Measurements from ENCODE around the gene NUP88. TPM values are rescaled to one million over a fixed set of nuclear protein-coding genes. Genes with fewer than 3 reads are reported as not detected.

Gene NUP88
- total RNA-seq, 2 experiments from 2014 or later = 83.4 to 109 TPM

DNA sequence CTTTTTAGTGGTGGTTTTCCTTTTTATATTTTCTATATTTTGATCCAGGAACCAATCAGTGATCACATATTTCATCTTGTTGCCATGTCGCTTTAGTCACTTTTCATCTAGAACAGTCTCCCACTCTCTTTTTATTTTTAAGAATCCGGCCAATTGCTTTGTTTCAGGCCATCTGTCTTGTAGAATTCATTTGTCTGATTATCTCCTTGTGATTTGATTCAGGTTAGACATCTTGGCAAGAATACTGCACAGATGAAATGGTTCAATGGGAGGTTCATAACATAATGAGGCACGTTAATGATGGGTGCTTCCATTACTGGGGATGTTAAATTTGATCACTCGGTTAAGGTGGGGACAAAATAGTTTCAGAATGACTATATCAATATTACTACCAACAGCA lies 49.1 kb downstream of the NUP88 start:
- peaks cover 37% of the 10 kb centered on the region for H3K36me3 Mint-ChIP-seq (ENCODE audit: low read depth)
- CTCF ChIA-PET = no interaction called here
- POLR2A ChIA-PET = no interaction called here
- no peak for DNase-seq
- peaks cover 3% of the 10 kb centered on the region for H3K4me1 Mint-ChIP-seq
- no peaks in the 10 kb centered on the region for H3K27me3 Mint-ChIP-seq
- no peak overlapping the region for H3K27ac Mint-ChIP-seq
- no peak overlapping the region for H3K4me3 Mint-ChIP-seq
- no peaks in the 10 kb centered on the region for H3K9me3 Mint-ChIP-seq

- POLR2A ChIA-PET = no interaction called here
Measured at GRCh38 chr17:5365831-5366230, 53.6 kb downstream of the NUP88 start.

GRCh38 chr17:5364696-5365095 lies 54.8 kb downstream of the NUP88 start:
- Mint-ChIP-seq H3K4me1 (no peaks in the 10 kb centered on the region), H3K27ac (no peak overlapping the region), H3K36me3 (ENCODE audit: low read depth) (peaks cover 31% of the 10 kb centered on the region), H3K9me3 (no peaks in the 10 kb centered on the region), H3K27me3 (no peaks in the 10 kb centered on the region), H3K4me3 (no peak overlapping the region)
- CTCF ChIA-PET = interaction anchor here (0.6 kb wide), 1 partner anchor 67 kb away, joined by 3 read pairs; no protein-coding TSS in a partner anchor
- no peak for DNase-seq
- POLR2A ChIA-PET = no interaction called here

More at GRCh38 chr17:5365831-5366230, 53.6 kb downstream of the NUP88 start:
- Mint-ChIP-seq H3K27ac (no peak overlapping the region), H3K36me3 (ENCODE audit: low read depth) (peaks cover 33% of the 10 kb centered on the region), H3K27me3 (no peaks in the 10 kb centered on the region), H3K4me3 (no peak overlapping the region), H3K9me3 (no peaks in the 10 kb centered on the region), H3K4me1 (no peaks in the 10 kb centered on the region)
- no peak for DNase-seq
- CTCF ChIA-PET = no interaction called here

DNA sequence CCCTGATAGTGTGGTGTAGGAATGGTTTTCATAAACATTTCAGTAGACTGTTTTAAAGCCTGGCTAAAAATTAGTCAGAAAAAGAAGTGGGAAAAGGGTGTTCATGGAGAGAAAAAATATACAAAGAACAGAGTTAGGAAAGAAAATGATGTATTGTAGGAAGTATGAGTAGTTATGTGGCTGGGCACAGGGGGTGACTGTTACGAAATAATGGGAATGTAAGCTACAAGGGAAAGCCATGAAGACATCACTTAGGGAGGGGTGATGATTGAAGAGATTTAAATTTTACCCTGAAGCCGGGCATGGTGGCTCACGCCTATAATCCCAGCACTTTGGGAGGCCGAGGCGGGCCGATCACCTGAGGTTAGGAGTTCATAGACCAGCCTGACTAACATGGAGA lies 55.3 kb downstream of the NUP88 start:
- H3K9me3 Mint-ChIP-seq = no peaks in the 10 kb centered on the region
- H3K27ac Mint-ChIP-seq = no peak overlapping the region
- DNase-seq = no peak
- peaks cover 32% of the 10 kb centered on the region for H3K36me3 Mint-ChIP-seq (ENCODE audit: low read depth)
- ChIA-PET POLR2A (no interaction called here), CTCF (no interaction called here)
- no peak overlapping the region for H3K4me3 Mint-ChIP-seq
- no peaks in the 10 kb centered on the region for H3K27me3 Mint-ChIP-seq
- no peaks in the 10 kb centered on the region for H3K4me1 Mint-ChIP-seq

- H3K27ac Mint-ChIP-seq = no peak overlapping the region
- H3K27me3 Mint-ChIP-seq = no peaks in the 10 kb centered on the region
- H3K4me3 Mint-ChIP-seq = no peak overlapping the region
- no peaks in the 10 kb centered on the region for H3K9me3 Mint-ChIP-seq
- H3K4me1 Mint-ChIP-seq = no peaks in the 10 kb centered on the region
- ChIA-PET POLR2A (no interaction called here), CTCF (no interaction called here)
- H3K36me3 Mint-ChIP-seq (ENCODE audit: low read depth) = peaks cover 30% of the 10 kb centered on the region
- DNase-seq = no peak
Measured at GRCh38 chr17:5362162-5362811, 57.2 kb downstream of the NUP88 start.

- POLR2A ChIA-PET = no interaction called here
- H3K36me3 Mint-ChIP-seq (ENCODE audit: low read depth) = peaks cover 30% of the 10 kb centered on the region
- H3K4me3 Mint-ChIP-seq = no peak overlapping the region
- DNase-seq = no peak
- CTCF ChIA-PET = interaction anchor here (0.6 kb wide), 1 partner anchor 29 kb away, joined by 3 read pairs; no protein-coding TSS in a partner anchor
- no peak overlapping the region for H3K27ac Mint-ChIP-seq
- H3K9me3 Mint-ChIP-seq = no peaks in the 10 kb centered on the region
- no peaks in the 10 kb centered on the region for H3K4me1 Mint-ChIP-seq
- no peaks in the 10 kb centered on the region for H3K27me3 Mint-ChIP-seq
Measured at GRCh38 chr17:5361426-5361825, 58.0 kb downstream of the NUP88 start.

DNA sequence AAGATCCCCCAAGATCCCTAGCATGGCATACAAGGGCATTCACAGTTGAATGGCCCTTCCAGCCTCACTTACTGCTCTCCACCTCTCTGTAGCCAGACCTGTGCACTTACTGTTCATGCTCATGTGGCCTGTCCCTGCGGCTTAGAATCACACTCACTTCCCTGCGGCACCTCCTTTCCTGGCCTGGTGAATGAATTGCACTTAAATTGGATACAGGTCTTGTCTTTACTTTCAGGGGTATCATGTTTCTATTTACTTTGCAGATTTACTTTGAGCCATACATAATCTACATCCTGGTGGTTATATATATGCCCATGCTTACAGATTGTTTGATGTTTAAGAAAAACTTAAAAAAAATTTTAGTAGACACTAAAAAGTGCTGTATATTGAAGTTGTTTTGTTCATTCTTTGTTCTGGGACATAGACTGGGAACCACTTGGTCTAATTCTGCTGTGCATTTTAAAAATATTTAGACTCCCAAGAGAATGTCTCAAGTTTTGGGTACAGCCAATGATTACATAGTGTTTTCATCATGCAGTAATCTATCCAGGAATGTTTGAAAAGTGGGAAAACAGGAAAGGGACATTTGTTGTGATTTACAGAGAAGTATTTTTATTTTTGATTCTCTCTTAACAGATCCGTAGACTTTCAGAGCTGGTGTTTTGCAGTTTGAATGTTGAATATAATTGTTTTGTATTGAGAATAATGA lies 63.9 kb downstream of the NUP88 start:
- Mint-ChIP-seq H3K27me3 (no peaks in the 10 kb centered on the region), H3K4me1 (no peaks in the 10 kb centered on the region), H3K4me3 (no peak overlapping the region), H3K9me3 (no peaks in the 10 kb centered on the region), H3K36me3 (ENCODE audit: low read depth) (peaks cover 28% of the 10 kb centered on the region), H3K27ac (no peak overlapping the region)
- ChIA-PET POLR2A (no interaction called here), CTCF (interaction anchor here (0.6 to 2.0 kb wide), 3 partner anchors 20 to 1450 kb away, joined by 4 to 5 read pairs (median 4); no protein-coding TSS in a partner anchor)
- DNase-seq = no peak

- Mint-ChIP-seq H3K27me3 (no peaks in the 10 kb centered on the region), H3K4me3 (no peak overlapping the region), H3K27ac (no peak overlapping the region), H3K9me3 (no peaks in the 10 kb centered on the region), H3K36me3 (ENCODE audit: low read depth) (peaks cover 29% of the 10 kb centered on the region), H3K4me1 (no peaks in the 10 kb centered on the region)
- DNase-seq = no peak
- CTCF ChIA-PET = interaction anchor here (0.6 to 2.0 kb wide), 2 partner anchors 32 to 1449 kb away, joined by 4 to 5 read pairs; no protein-coding TSS in a partner anchor
- POLR2A ChIA-PET = no interaction called here
Measured at GRCh38 chr17:5354886-5355415, 64.5 kb downstream of the NUP88 start.

DNA sequence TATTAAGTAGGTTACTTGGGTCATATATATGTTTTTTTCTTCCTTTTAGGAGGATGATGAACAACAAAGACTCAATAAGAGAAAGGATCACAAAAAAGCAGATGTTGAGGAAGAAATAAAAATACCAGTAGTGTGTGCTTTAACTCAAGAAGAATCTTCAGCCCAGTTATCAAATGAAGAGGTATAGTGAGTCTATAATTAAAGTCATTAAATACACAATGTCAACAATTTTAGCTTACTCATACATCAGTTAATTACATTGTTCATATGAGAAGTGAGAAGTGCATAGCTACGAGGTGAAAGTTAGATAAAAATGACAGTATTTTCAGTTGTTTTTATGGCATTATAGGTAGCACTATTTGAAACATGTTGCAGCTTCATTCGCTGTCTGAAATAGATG lies 65.2 kb downstream of the NUP88 start:
- Mint-ChIP-seq H3K4me1 (no peaks in the 10 kb centered on the region), H3K36me3 (ENCODE audit: low read depth) (peaks cover 28% of the 10 kb centered on the region), H3K27ac (no peak overlapping the region), H3K9me3 (no peaks in the 10 kb centered on the region), H3K4me3 (no peak overlapping the region), H3K27me3 (no peaks in the 10 kb centered on the region)
- POLR2A ChIA-PET = no interaction called here
- CTCF ChIA-PET = interaction anchor here (2.0 kb wide), 1 partner anchor 33 kb away, joined by 5 read pairs; no protein-coding TSS in a partner anchor
- no peak for DNase-seq

DNA sequence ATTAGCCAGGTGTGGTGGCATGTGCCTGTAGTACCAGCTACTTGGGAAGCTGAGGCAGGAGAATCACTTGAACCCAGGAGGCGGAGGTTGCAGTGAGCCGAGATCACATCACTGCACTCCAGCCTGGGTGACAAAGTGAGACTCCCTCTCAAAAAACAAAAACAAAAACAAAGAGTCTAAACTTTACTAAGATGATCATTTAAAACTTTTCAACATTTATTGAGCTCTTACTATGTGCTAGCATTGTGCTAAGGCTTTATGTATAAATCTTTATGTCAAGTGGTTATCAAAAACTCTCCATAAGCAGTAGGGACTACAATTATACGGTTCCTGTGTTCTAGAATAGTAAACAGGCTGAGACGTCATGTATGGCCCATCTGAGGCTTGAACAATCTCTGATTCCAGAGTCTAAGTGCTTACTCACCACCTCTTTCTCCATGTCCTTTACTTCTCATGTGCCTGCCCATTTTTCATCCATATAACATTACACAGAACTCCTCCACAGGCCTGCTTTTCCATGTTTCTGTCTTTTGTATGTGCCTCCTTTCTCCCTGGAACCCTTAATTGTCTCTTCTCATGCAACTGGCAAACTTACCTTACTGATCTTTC lies 66.7 kb downstream of the NUP88 start:
- ChIA-PET CTCF (no interaction called here), POLR2A (no interaction called here)
- peaks cover 31% of the 10 kb centered on the region for H3K36me3 Mint-ChIP-seq (ENCODE audit: low read depth)

GRCh38 chr17:5344914-5345313 lies 74.5 kb downstream of the NUP88 start:
- H3K27me3 Mint-ChIP-seq = no peaks in the 10 kb centered on the region
- ChIA-PET POLR2A (no interaction called here), CTCF (interaction anchor here (0.6 kb wide), 1 partner anchor 23 kb away, joined by 3 read pairs; no protein-coding TSS in a partner anchor)
- peaks cover 14% of the 10 kb centered on the region for H3K36me3 Mint-ChIP-seq (ENCODE audit: low read depth)
- H3K27ac Mint-ChIP-seq = no peak overlapping the region
- H3K4me3 Mint-ChIP-seq = no peak overlapping the region
- H3K9me3 Mint-ChIP-seq = no peaks in the 10 kb centered on the region
- no peak for DNase-seq
- H3K4me1 Mint-ChIP-seq = no peaks in the 10 kb centered on the region

More for the DNA sequence above, 66.7 kb downstream of the NUP88 start:
- Mint-ChIP-seq H3K27ac (no peak overlapping the region), H3K4me3 (no peak overlapping the region), H3K27me3 (no peaks in the 10 kb centered on the region), H3K9me3 (no peaks in the 10 kb centered on the region), H3K4me1 (no peaks in the 10 kb centered on the region)
- DNase-seq = no peak

Data from activated CD4-positive, alpha-beta T cell treated with anti-CD3 and anti-CD28 coated beads, Interleukin-2, amount 10 ng/mL, durations not matched to agents 7 days and 5 days (primary cell).